Spleen (tissue), 7 donors: ENCODE measurements around the gene KIF3A.

Source experiments
- POLR2A ChIP-seq, 3 donors: fragments of 450-650 bp; IDR thresholded peaks; one replicate each; pipeline ENCODE4 v1.5.1; 2017; ENCODE audit warnings: antibody characterized with exemption in 3 of 3, mild to moderate bottlenecking in 1 of 3
- POLR2AphosphoS5 ChIP-seq, 3 donors: sonication (generic); formaldehyde crosslinking; IDR thresholded peaks; one replicate each; pipeline ENCODE4 v1.5.1; 2017; ENCODE audit warnings: antibody characterized with exemption in 3 of 3
- TF ChIP-seq, protein P1 (sequence below), 11 experiments: fragments of 200-600 bp in 7 of 11; fragments of 450-650 bp in 4 of 11; sonication (generic) in 4 of 11; IDR thresholded peaks in 8 of 11; conservative IDR thresholded peaks in 3 of 11; 1 replicate in 7 of 11; 2 replicates in 4 of 11; pipeline versions ENCODE4 v1.4.0 to v1.8.0; 2016 to 2021; ENCODE audit warnings: antibody characterized with exemption in 11 of 11, inconsistent platforms in 4 of 11, mild to moderate bottlenecking in 1 of 11
- donor health status: DM: no; HTN: no; CAD: no; lungs with moderate emphysema.
- donor health status: DM: no; HTN: no; CAD: no.
- donor health status: DM: no; HTN: no; CAD: no.

DNA sequence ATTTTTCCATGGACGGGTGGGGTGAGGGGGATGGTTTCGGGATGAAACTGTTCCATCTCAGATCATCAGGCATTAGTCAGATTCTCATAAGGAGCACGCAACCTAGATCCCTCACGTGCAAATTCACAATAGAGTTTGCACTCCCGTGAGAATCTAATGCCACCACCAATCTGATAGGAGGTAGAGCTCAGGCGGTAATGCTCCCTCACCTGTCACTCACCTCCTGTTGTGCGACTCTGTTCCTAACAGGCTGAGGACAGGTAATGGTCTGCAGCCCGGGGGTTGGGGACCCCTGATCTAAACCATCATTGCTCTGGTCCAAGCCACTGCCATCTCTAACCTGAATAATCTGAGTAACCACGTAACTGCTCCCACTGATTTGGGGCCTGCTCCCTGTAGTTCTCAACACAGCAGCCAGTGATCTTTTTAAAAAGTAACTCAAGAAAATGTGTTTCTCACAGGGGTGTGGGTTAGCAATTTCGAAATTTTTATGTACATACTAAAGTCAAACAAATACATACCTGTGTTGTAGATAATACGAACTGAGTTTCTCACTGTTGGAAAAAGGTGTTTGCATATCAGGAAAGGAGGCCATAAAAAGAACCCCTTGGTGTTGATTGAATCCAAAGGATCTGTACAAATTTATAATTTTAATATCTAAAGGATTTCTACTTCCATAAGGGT is 90.6 kb downstream of the KIF3A start:
- TF ChIP-seq, protein P1, sequence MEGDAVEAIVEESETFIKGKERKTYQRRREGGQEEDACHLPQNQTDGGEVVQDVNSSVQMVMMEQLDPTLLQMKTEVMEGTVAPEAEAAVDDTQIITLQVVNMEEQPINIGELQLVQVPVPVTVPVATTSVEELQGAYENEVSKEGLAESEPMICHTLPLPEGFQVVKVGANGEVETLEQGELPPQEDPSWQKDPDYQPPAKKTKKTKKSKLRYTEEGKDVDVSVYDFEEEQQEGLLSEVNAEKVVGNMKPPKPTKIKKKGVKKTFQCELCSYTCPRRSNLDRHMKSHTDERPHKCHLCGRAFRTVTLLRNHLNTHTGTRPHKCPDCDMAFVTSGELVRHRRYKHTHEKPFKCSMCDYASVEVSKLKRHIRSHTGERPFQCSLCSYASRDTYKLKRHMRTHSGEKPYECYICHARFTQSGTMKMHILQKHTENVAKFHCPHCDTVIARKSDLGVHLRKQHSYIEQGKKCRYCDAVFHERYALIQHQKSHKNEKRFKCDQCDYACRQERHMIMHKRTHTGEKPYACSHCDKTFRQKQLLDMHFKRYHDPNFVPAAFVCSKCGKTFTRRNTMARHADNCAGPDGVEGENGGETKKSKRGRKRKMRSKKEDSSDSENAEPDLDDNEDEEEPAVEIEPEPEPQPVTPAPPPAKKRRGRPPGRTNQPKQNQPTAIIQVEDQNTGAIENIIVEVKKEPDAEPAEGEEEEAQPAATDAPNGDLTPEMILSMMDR (IDR thresholded peaks at IDR 0.05 in 8 of 11, conservative IDR thresholded peaks at IDR 0.05 in 3 of 11), result no peak
- TF ChIP-seq POLR2A (IDR thresholded peaks at IDR 0.05) (no peak), POLR2AphosphoS5 (IDR thresholded peaks at IDR 0.05) (no peak)
